ENCODE measurements around the gene SULF2.
"Not testable (repeated sequence)": the region's sequence is repeated elsewhere in the genome, so short reads cannot be mapped to it uniquely, and the experiment has no call there.

Gene SULF2

DNA sequence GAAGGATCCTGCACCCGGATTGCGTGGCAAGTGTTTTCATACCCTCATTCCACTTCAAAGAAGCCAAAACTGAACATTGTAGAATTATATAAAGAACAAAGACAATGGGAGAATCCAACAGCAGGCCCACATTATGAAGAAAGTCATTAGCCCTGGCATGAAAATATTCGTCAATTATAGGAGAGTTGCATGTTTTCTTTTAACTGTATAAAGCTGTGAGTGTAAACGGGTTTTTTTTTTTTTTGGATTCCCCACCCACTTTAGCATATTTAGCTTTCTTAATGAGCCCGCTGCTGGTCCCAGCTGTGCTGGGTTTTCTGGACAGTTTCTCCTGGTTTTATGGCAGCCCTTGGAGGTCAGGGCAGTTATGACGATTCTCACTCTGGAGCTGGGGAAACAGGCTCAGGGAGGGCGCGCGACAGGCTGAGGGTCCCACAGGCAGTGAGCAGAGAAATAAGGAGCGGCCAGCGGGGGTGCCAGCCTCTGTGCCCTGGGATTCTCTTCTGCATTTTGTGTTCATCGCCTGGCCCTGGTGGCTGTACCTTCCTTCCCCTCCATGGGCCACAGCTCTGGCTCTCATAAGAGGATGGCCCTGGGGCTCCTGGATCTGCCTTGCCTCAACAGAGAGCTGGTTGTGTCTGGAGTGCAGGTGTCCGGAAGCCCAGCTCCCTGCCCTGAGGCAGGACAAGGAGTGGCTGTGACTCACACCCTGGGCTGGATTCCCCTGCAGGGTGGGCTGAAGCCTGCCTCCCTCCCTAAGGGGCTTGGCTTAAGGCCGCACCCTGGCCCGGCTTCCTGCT is 24.1 kb upstream of the SULF2 start:
- no peak for DNase-seq (ENCODE audit: low read depth, low spot score)
- H3K4me3 ChIP-seq (ENCODE audit: low read length) = no peak overlapping the region

- no peak for DNase-seq (ENCODE audit: low read depth, low spot score)
- H3K4me3 ChIP-seq (ENCODE audit: low read length) = no peak overlapping the region
These were observed 20.7 kb upstream of the SULF2 start for GRCh38 chr20:47805951-47806350.

GRCh38 chr20:47804972-47805371 is 19.7 kb upstream of the SULF2 start:
- H3K4me3 ChIP-seq (ENCODE audit: low read length); DNase-seq (ENCODE audit: low read depth, low spot score): not testable (repeated sequence)

DNA sequence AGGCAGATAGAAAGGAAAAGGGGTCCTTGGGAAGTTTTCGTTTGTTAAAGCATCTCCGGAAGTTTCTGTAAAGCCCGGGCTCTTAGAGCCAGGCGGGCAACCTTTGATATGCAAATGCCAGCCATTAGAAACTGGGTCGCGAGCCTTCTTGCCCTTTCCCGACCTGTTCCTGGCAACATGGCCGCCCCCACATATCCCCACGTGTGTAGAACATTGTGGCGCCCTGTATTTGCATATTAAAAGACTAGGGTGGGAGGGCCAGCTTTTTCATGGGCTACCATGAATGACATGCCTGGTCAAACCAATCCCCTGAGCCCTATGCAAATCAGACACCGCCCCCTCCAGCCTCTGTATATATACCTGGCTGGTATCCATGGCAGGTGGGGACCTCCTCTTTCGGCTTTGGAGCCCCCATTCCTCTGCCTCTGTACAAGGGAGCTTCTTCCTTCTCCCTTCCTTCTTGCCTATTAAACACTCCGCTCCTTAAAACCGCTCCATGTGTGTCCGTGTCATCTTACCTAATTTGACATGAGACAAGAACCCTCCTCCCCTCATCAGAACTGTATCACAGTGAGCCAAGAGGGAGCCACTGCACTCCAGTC is 19.0 kb upstream of the SULF2 start:
- not testable (repeated sequence) for H3K4me3 ChIP-seq (ENCODE audit: low read length); DNase-seq (ENCODE audit: low read depth, low spot score)

GRCh38 chr20:47802975-47803374 is 17.7 kb upstream of the SULF2 start:
- H3K4me3 ChIP-seq (ENCODE audit: low read length) = no peak overlapping the region
- DNase-seq (ENCODE audit: low read depth, low spot score) = no peak

DNA sequence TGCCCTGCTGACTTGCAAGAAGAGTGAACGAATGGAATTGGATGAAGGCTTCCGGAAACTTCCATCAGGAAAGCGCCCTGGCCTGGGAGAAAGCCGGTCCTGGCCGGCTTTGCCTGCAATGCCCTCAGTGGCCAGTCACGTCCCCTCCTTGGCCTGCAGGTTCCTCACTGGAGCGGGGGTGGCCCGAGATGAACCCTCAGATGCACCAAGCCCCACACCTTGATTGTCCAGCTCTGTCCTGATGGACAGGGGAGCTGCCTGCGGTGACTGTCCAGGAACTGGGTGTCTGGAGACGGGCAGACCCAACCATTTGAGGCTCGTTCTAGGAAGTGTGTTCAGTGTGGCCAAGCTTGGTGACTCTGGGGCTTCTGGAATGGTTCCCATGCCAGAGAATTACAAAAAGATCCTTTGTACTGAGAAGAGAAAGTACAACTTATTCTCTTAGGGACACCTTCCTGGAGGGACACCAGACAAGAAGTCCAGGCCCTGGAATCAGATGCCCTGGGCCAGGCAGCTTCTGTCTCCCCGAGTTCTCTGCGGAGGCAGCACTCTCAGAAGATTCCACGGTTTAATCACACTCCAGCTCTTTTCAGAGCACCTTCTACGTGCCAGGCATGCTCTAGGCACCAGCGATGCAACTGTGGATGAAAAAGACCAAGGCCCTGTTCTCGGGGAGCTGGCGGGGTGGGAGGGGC is 17.1 kb upstream of the SULF2 start:
- H3K4me3 ChIP-seq (ENCODE audit: low read length) = no peak overlapping the region
- no peak for DNase-seq (ENCODE audit: low read depth, low spot score)

- no peak for DNase-seq (ENCODE audit: low read depth, low spot score)
- no peak overlapping the region for H3K4me3 ChIP-seq (ENCODE audit: low read length)
These were observed 16.5 kb upstream of the SULF2 start for GRCh38 chr20:47801759-47802158.

GRCh38 chr20:47801079-47801478 is 15.8 kb upstream of the SULF2 start:
- DNase-seq (ENCODE audit: low read depth, low spot score) = no peak
- H3K4me3 ChIP-seq (ENCODE audit: low read length) = no peak overlapping the region

GRCh38 chr20:47800623-47801022 is 15.3 kb upstream of the SULF2 start:
- no peak overlapping the region for H3K4me3 ChIP-seq (ENCODE audit: low read length)
- no peak for DNase-seq (ENCODE audit: low read depth, low spot score)

DNA sequence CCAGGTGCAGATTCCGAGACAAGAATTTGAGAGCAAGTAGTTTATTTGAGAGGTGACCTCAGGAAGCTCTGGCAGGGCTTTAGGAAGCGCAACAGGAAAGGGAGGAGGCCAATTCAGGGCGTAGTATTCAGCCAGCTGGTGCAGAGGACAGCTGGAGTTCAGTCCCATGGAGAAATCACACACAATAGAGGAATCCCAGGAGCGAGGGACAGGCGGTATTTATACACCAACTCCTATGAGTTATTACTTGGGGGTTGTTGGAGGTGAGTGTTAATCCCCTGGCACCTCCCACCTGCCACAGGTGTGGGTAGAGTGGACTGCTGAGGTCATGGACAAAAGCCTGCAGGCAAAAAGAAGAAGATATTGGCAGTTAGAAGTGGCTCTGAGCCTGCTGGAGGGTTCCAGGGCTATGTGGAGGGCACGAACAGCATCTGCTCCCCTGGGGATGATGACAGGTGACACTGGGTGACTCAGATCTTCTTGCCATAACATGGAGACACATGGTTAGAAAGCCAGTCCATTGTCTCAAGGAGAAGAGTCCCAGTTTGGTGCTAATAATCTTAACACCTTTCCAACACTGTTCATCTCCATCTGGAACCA is 13.9 kb upstream of the SULF2 start:
- no peak for DNase-seq (ENCODE audit: low read depth, low spot score)
- no peak overlapping the region for H3K4me3 ChIP-seq (ENCODE audit: low read length)

DNA sequence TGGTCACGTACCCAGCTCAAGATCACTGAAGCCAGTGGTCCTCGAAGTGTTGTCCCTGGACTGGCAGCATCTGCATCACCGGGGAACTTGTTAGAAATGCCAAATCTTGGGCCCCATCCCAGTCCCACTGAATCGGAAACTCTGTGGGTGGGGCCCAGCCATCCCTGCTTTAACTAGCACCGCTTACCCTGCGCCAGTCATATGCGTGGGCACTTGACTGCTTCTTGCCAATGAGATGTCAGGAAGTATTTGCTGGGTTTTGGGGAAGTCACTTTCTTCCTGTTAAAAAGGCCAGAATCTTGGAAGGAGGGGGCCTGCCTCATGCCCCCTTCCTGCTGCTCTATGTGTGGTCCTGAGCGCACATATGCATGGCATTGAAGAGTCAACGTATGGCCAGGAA is 11.7 kb upstream of the SULF2 start:
- DNase-seq (ENCODE audit: low read depth, low spot score) = no peak

DNA sequence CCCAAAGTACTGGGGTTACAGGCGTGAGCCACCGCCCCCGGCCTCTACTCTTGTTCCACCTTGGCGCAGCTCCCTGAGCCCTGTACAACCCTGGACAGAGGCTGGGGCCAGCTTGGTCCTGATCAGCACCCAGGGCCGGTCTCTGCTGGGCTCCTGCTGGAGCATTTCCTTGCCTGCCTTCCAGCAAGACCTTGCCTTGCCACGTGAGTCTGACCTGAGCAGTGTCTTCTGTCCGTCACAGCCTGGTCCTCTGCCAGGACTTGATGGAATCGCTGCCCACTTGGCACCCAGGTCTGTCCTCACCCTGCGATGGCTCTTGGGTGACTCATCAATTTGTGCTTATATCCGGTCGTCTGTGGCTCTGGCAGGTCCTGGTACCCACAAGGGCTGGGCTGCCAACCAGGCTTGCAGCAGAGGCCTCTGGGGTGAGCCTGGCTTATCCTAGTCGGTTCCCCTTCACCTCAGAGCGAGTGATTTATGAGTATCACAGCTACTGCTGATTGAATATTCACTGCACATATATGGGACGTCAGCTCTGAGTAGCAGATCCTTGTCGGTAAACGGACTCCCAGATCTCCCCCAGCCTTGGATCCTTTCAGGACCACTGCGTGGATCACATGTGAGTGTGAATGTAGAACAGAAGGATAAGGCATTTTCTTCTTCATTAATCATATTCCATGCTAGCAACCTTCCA is 10.1 kb upstream of the SULF2 start:
- DNase-seq (ENCODE audit: low read depth, low spot score) = no peak
- H3K4me3 ChIP-seq (ENCODE audit: low read length) = no peak overlapping the region

More for the DNA sequence above, 11.7 kb upstream of the SULF2 start:
- no peak overlapping the region for H3K4me3 ChIP-seq (ENCODE audit: low read length)

- not testable (repeated sequence) for DNase-seq (ENCODE audit: low read depth, low spot score); H3K4me3 ChIP-seq (ENCODE audit: low read length)
These were observed 9.0 kb upstream of the SULF2 start for GRCh38 chr20:47794264-47794663.

- no peak overlapping the region for H3K4me3 ChIP-seq (ENCODE audit: low read length)
- DNase-seq (ENCODE audit: low read depth, low spot score) = no peak
These were observed 6.8 kb upstream of the SULF2 start for GRCh38 chr20:47792021-47792618.

DNA sequence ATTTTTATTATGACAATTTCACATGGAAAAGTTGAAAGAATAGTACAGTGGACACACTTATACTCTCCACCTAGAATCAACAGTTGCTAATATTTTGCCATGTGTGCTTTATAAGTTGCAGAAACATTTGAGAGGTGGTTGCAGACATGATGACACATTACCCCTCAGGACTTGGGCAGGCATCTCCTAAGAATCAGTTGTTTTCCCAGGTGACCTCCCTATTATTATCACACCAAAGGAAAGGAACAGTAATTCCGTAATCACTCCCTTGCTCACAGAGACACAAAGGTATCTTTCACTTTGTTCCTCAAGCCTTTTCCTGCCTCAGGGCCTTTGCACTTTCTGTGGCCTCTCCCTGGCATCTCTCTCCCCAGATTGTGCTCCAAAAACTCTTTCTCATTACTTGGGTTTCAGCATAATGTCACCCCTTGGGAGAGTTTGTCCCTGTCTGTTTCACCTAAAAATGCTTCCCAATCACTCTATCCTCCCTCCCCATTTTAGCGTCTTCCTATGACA is 5.9 kb upstream of the SULF2 start:
- DNase-seq (ENCODE audit: low read depth, low spot score) = no peak
- no peak overlapping the region for H3K4me3 ChIP-seq (ENCODE audit: low read length)

- no peak for DNase-seq (ENCODE audit: low read depth, low spot score)
- H3K4me3 ChIP-seq (ENCODE audit: low read length) = no peak overlapping the region
These were observed 5.3 kb upstream of the SULF2 start for GRCh38 chr20:47790580-47790965.

- H3K4me3 ChIP-seq (ENCODE audit: low read length) = no peak overlapping the region
- DNase-seq (ENCODE audit: low read depth, low spot score) = no peak
These were observed 4.7 kb upstream of the SULF2 start for GRCh38 chr20:47789764-47790579.
